Melanocyte of skin (primary cell): ENCODE results near the gene TM4SF20. TPM values are rescaled to one million over a fixed set of nuclear protein-coding genes. Genes with fewer than 3 reads are reported as not detected.

ENCODE experiments used
- total RNA-seq, 2 donors: library from RNA; depleted of rRNA; stranded (reverse); fragments of >200 nt; gene quantifications; 2 replicates each; pipeline ENCODE4 v1.2.3, GENCODE V29; 2012

Gene TM4SF20, protein sequence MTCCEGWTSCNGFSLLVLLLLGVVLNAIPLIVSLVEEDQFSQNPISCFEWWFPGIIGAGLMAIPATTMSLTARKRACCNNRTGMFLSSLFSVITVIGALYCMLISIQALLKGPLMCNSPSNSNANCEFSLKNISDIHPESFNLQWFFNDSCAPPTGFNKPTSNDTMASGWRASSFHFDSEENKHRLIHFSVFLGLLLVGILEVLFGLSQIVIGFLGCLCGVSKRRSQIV
- total RNA-seq, result not detected

DNA sequence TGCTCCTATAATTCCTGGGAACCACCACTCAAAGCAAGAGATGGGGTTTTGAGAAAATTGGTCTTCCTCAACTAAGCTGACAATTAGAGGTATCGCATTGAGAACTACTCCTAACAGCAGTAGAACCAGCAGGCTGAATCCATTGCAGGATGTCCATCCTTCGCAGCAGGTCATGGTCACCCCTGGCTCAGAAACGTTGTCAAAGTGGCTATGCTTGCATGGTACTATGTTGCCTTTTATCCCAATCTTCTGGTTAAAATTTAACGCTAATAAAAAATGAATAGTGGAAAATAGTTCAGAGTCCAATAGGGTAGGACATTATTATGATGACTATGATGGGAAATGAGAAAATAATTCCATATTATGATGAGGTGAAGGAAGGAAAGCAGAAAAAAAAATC, at the start of gene TM4SF20:
Gene TM4SF20 (minus strand): TSS at position 212 of the 400 bp plus-strand sequence. CDS start 38 bp downstream, at position 174.

DNA sequence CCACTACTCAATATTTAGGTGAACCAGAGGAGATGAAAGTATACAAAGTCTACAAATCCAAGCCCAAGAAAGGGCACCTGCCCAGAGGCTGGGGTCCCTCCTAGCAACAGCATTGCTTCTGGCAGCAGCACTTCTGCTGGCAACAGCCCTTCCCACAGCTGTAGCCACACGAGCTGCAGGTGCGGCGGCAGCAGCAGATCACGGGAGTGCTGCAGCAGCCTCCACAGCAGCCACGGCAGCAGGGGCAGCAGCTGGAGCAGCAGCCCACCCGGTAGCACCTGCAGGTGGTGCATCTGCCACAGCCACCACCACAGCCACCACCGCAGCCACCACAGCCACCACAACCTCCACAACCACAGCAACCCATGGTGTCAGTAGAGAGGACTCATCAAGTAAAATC, 8.5 kb upstream of the TM4SF20 start, which contains the start of gene SCYGR1:
Gene SCYGR1 (minus strand): TSS at position 367 of the 400 bp plus-strand sequence. CDS start 0 bp downstream, at position 367.

DNA sequence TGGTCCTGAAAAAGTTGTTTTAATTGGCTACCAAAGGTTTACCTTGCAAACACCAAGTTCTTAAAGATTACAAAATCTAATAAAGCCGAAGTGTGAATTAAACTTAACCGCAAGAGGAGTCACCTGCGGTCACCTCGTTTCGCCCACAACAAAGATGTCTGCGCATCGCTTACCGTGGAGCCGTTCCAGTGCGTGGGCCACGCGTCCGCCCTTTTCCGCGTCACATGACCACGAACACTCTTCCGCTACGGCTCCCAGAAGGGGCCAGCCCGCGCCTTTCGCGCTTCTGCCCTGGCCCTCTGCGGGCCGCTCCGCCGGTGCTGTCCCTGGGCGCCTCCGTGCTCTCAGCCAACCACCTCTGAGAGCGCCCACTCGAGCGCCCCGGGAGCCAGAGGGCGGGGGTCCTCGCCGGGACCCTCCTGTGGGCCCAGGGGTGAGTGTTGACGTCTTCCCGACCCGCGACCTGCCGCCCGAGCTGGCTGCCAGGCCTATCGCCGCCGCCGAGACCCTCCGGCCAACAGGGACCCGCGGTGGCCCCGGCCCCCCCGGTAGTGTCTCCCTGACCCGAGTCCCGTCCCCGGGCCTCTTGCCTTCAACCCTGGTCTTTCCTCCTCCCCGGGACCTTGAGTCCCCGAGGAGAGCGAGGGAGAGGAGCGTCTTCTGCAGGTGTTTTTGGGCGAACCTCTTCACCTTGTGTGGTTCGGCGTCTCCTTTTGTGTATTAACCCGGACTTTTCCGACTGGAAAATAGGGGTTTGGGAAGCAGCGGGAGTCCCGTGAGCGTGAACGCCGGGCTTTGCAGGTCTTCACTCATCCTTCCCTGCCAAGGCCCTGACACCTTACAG, 53.9 kb downstream of the TM4SF20 start, which contains the start of gene MFF:
Gene MFF (plus strand): TSS at position 257 of the 844 bp plus-strand sequence. CDS start 5,415 bp downstream, outside the sequence.

Other genes starting within 250 kb of the TM4SF20 start
- gene COL4A4, start 215.1 kb downstream of the TM4SF20 start, total RNA-seq, result not detected
- gene COL4A3, start 214.7 kb downstream of the TM4SF20 start, total RNA-seq, result not detected
- 100 to 1,000 TPM in 1 of 2 donors, 10 to 100 TPM in 1; 97.6 to 102 TPM for gene MFF, start 54.1 kb downstream of the TM4SF20 start, total RNA-seq
- not detected for gene SCYGR1, start 8.6 kb upstream of the TM4SF20 start, total RNA-seq
- 100 to 1,000 TPM in 1 of 2 donors, 10 to 100 TPM in 1; 98.8 to 136 TPM for gene AGFG1, start 92.8 kb upstream of the TM4SF20 start, total RNA-seq
- gene SCYGR2, start 219.6 kb upstream of the TM4SF20 start, total RNA-seq, result not detected
- not detected for gene SCYGR3, start 235.5 kb upstream of the TM4SF20 start, total RNA-seq
- under 1 TPM in 1 of 2 donors, not detected in 1; under 0.01 TPM for gene SCYGR4, start 238.2 kb upstream of the TM4SF20 start, total RNA-seq